AG04450 (cell line): ENCODE results near the gene TEPSIN. TPM values are rescaled to one million over a fixed set of nuclear protein-coding genes. Genes with fewer than 3 reads are reported as not detected.

Experiments
- CTCF ChIA-PET: fragments of 300-600, 350-600 bp; formaldehyde crosslinking; extraction: SDS; loops from one replicate; lab custom pipeline; 2022; ENCODE audit warnings: antibody characterized with exemption, inconsistent platforms; lab: Charles Lee
- POLR2A ChIA-PET: fragments of 350-600 bp; formaldehyde crosslinking; extraction: SDS; loops from one replicate; lab custom pipeline; 2021; ENCODE audit warnings: antibody characterized with exemption, inconsistent platforms; lab: Yijun Ruan, JAX
- DNase-seq: peaks from one replicate; pipeline ENCODE4 v3.0.0-alpha.2; 2011; ENCODE audit warnings: low read depth, low spot score
- H3K27ac ChIP-seq: one replicate; pipeline ENCODE4 v1.5.1; 2012; ENCODE audit warnings: low read depth, low read length, control low read depth
- H3K27me3 ChIP-seq: one replicate; pipeline ENCODE4 v1.6.0; 2012; ENCODE audit warnings: low read length; ENCODE audit not compliant: control insufficient read depth, insufficient read depth
- H3K4me3 ChIP-seq: 2 replicates; pipeline ENCODE4 v1.5.1; 2011; ENCODE audit warnings: mild to moderate bottlenecking, low read depth, low read length, control low read depth
- H3K9me3 ChIP-seq: 2 replicates; pipeline ENCODE4 v1.5.1; 2012; ENCODE audit warnings: low read length; ENCODE audit not compliant: control insufficient read depth, insufficient read depth
- CTCF ChIP-seq: IDR thresholded peaks from 2 replicates; pipeline ENCODE4 v1.5.1; 2011; ENCODE audit warnings: low read depth, low read length, control low read depth, inconsistent platforms
- polyA plus RNA-seq: library from polyadenylated mRNA; depleted of rRNA; stranded (reverse); fragments of >200 nt; gene quantifications from 2 replicates; pipeline ENCODE4 v1.2.3, GENCODE V29; 2011

TEPSIN gene
- polyA plus RNA-seq, 1 experiment: 7.5 TPM

DNA sequence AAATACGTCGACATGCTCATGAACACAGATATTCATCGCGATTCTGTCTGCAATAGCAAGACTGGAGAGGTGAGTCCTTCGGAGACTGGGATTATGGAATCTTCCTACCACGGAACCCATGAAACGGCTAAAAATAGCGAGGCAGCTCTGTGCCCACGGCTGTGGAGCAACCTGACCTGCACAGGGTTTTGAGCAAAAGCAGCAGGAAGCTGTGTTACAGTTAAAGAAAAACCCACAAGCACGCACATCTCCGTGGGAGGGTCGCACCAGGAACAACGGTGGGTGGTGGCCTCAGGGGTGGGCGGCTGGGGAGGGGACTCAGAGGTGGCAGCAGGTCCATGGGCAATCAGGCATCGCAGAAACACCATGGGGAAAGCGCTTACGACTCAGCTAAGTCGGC is 31.4 kb upstream of the TEPSIN start:
- no peak for TF ChIP-seq CTCF
- POLR2A ChIA-PET: no interaction called here
- Histone ChIP-seq H3K27ac (no peak overlapping the region), H3K9me3 (no peaks in the 10 kb centered on the region; the same call in 1 of the 2 replicates), H3K27me3 (no peaks in the 10 kb centered on the region), H3K4me3 (no peak overlapping the region)
- CTCF ChIA-PET: no interaction called here
- DNase-seq: no peak

GRCh38 chr17:81267390-81268067 is 28.7 kb upstream of the TEPSIN start:
- ChIA-PET POLR2A (no interaction called here), CTCF (interaction anchor here (0.6 kb wide), 2 partner anchors 170 to 255 kb away, joined by 4 read pairs; no protein-coding TSS in a partner anchor)
- DNase-seq: no peak
- H3K27ac ChIP-seq: no peak overlapping the region
- no peaks in the 10 kb centered on the region; the same call in 1 of the 2 replicates for H3K9me3 ChIP-seq
- no peaks in the 10 kb centered on the region for H3K27me3 ChIP-seq
- no peak overlapping the region for H3K4me3 ChIP-seq
- TF ChIP-seq CTCF: no peak

- Histone ChIP-seq H3K27me3 (no peaks in the 10 kb centered on the region), H3K4me3 (no peak overlapping the region), H3K27ac (no peak overlapping the region), H3K9me3 (no peaks in the 10 kb centered on the region)
- no peak for TF ChIP-seq CTCF
- DNase-seq: no peak
- ChIA-PET CTCF (no interaction called here), POLR2A (no interaction called here)
Measured at GRCh38 chr17:81265576-81265975, 26.7 kb upstream of the TEPSIN start.

GRCh38 chr17:81264640-81265039 is 25.8 kb upstream of the TEPSIN start:
- no peak overlapping the region for H3K4me3 ChIP-seq
- ChIA-PET POLR2A (no interaction called here), CTCF (no interaction called here)
- TF ChIP-seq CTCF: no peak
- no peak for DNase-seq
- H3K27me3 ChIP-seq: no peaks in the 10 kb centered on the region
- no peak overlapping the region for H3K27ac ChIP-seq
- no peaks in the 10 kb centered on the region for H3K9me3 ChIP-seq

- Histone ChIP-seq H3K27me3 (no peaks in the 10 kb centered on the region), H3K27ac (no peak overlapping the region), H3K9me3 (no peaks in the 10 kb centered on the region), H3K4me3 (no peak overlapping the region)
- ChIA-PET CTCF (no interaction called here), POLR2A (no interaction called here)
- no peak for DNase-seq
- TF ChIP-seq CTCF: no peak
Measured at GRCh38 chr17:81263371-81264181, 24.7 kb upstream of the TEPSIN start.
